HG02884 (cell line): ENCODE measurements around the gene RRAS2.
"Not testable (repeated sequence)": the region's sequence is repeated elsewhere in the genome, so short reads cannot be mapped to it uniquely, and the experiment has no call there.

Experiments
- ATAC-seq: cut with Tn5 transposase; IDR thresholded peaks from one replicate; pipeline ENCODE4 v1.9.1; 2021; ENCODE audit warnings: mild to moderate bottlenecking, moderate library complexity; ENCODE audit not compliant: unreplicated experiment

RRAS2 gene

GRCh38 chr11:14358729-14359439, at the start of gene RRAS2:
Gene RRAS2 (minus strand): TSS chr11:14359183. CDS start chr11:14358870, 313 bp downstream.
- peak; percentile 82 for ATAC-seq

- ATAC-seq: no peak
These were observed 49.6 kb upstream of the RRAS2 start for GRCh38 chr11:14408612-14409011.

- not testable (repeated sequence) for ATAC-seq
These were observed 47.1 kb upstream of the RRAS2 start for GRCh38 chr11:14406116-14406515.

GRCh38 chr11:14403528-14403927, 44.5 kb upstream of the RRAS2 start:
- ATAC-seq: not testable (repeated sequence)

GRCh38 chr11:14399087-14399486, 40.1 kb upstream of the RRAS2 start:
- ATAC-seq: no peak

GRCh38 chr11:14396273-14396672, 37.3 kb upstream of the RRAS2 start:
- ATAC-seq: no peak

GRCh38 chr11:14393889-14394288, 34.9 kb upstream of the RRAS2 start:
- no peak for ATAC-seq

GRCh38 chr11:14393129-14393528, 34.1 kb upstream of the RRAS2 start:
- no peak for ATAC-seq

GRCh38 chr11:14390669-14391068, 31.7 kb upstream of the RRAS2 start:
- ATAC-seq: no peak

- ATAC-seq: no peak
These were observed 29.4 kb upstream of the RRAS2 start for GRCh38 chr11:14388352-14388751.

- ATAC-seq: no peak
These were observed 28.0 kb upstream of the RRAS2 start for GRCh38 chr11:14386895-14387480.

- ATAC-seq: no peak
These were observed 27.1 kb upstream of the RRAS2 start for GRCh38 chr11:14386081-14386480.

- no peak for ATAC-seq
These were observed 25.4 kb upstream of the RRAS2 start for GRCh38 chr11:14384338-14384737.

- ATAC-seq: no peak
These were observed 23.0 kb upstream of the RRAS2 start for GRCh38 chr11:14381968-14382367.

GRCh38 chr11:14380947-14381561, 22.1 kb upstream of the RRAS2 start:
- peak; percentile 76 for ATAC-seq

- no peak for ATAC-seq
These were observed 21.3 kb upstream of the RRAS2 start for GRCh38 chr11:14380125-14380936.

GRCh38 chr11:14378171-14378570, 19.2 kb upstream of the RRAS2 start:
- ATAC-seq: no peak

- no peak for ATAC-seq
These were observed 17.9 kb upstream of the RRAS2 start for GRCh38 chr11:14376920-14377319.

GRCh38 chr11:14374922-14375830, 16.2 kb upstream of the RRAS2 start:
- ATAC-seq: no peak

GRCh38 chr11:14373941-14374646, 15.1 kb upstream of the RRAS2 start:
- no peak for ATAC-seq
